CD14-positive monocyte (primary cell): Measurements from ENCODE around the gene CHN2. TPM values are rescaled to one million over a fixed set of nuclear protein-coding genes. Genes with fewer than 3 reads are reported as not detected.

Experiments used
- DNase-seq, 3 donors: peaks; one replicate each; pipeline ENCODE4 v3.0.0-alpha.2; 2011 to 2022
- H2AFZ ChIP-seq: 2 replicates; pipeline ENCODE4 v1.6.0; 2012; ENCODE audit warnings: mild to moderate bottlenecking, low read depth, low read length, inconsistent platforms; ENCODE audit not compliant: insufficient read depth, poor library complexity, severe bottlenecking
- H3K27ac ChIP-seq, 2 donors: 1 replicate in 1 of 2; 2 replicates in 1 of 2; pipeline ENCODE4 v1.5.1; 2012 to 2013; ENCODE audit warnings: low read length in 2 of 2, control low read depth in 1 of 2, inconsistent platforms in 1 of 2, low read depth in 1 of 2, mild to moderate bottlenecking in 1 of 2
- H3K27me3 ChIP-seq, 2 donors: one replicate each; pipeline versions ENCODE4 v1.6.0 to v1.6.1; 2011 to 2013; ENCODE audit warnings: low read length in 2 of 2; ENCODE audit not compliant: control insufficient read depth in 2 of 2, insufficient read depth in 2 of 2
- H3K36me3 ChIP-seq, 2 donors: replicated peaks in 1 of 2; 1 replicate in 1 of 2; 2 replicates in 1 of 2; pipeline versions ENCODE4 v1.5.1 to v1.6.1; 2012 to 2013; ENCODE audit warnings: low read length in 2 of 2, control low read depth in 1 of 2, inconsistent platforms in 1 of 2, mild to moderate bottlenecking in 1 of 2; ENCODE audit not compliant: insufficient read depth in 2 of 2, control insufficient read depth in 1 of 2
- H3K4me1 ChIP-seq, 2 donors: 1 replicate in 1 of 2; 2 replicates in 1 of 2; pipeline versions ENCODE4 v1.5.1 to v1.6.1; 2012 to 2013; ENCODE audit warnings: low read length in 2 of 2, control low read depth in 1 of 2, inconsistent platforms in 1 of 2, mild to moderate bottlenecking in 1 of 2, moderate library complexity in 1 of 2; ENCODE audit not compliant: insufficient read depth in 2 of 2, control insufficient read depth in 1 of 2
- H3K4me2 ChIP-seq: replicated peaks from 2 replicates; pipeline ENCODE3; 2012; ENCODE audit warnings: low read length, moderate library complexity, mild to moderate bottlenecking; ENCODE audit not compliant: poor library complexity, severe bottlenecking; ENCODE audit errors: extremely low read depth
- H3K4me3 ChIP-seq, 3 experiments: fragments of 200-600 bp in 1 of 3; sonication (generic) in 1 of 3; replicated peaks in 1 of 3; 1 replicate in 2 of 3; 2 replicates in 1 of 3; pipeline ENCODE4 v1.5.1; 2011 to 2013; ENCODE audit warnings: low read length in 3 of 3, mild to moderate bottlenecking in 3 of 3, control low read depth in 2 of 3, low read depth in 2 of 3, inconsistent platforms in 1 of 3, moderate library complexity in 1 of 3
- H3K79me2 ChIP-seq: 2 replicates; pipeline ENCODE4 v1.6.0; 2012; ENCODE audit warnings: mild to moderate bottlenecking, control low read depth, inconsistent platforms, low read length, moderate library complexity; ENCODE audit not compliant: insufficient read depth
- H3K9ac ChIP-seq: 2 replicates; pipeline ENCODE4 v1.6.0; 2017; ENCODE audit warnings: low read length, mild to moderate bottlenecking; ENCODE audit not compliant: insufficient read depth, poor library complexity, severe bottlenecking
- H3K9me3 ChIP-seq, 2 donors: replicated peaks in 1 of 2; 1 replicate in 1 of 2; 2 replicates in 1 of 2; pipeline versions ENCODE4 v1.5.1 to v1.6.1; 2012 to 2013; ENCODE audit warnings: low read length in 2 of 2, control low read depth in 1 of 2; ENCODE audit not compliant: control insufficient read depth in 1 of 2, insufficient read depth in 1 of 2
- H4K20me1 ChIP-seq: 2 replicates; pipeline ENCODE4 v1.6.0; 2012; ENCODE audit warnings: mild to moderate bottlenecking, low read length, control low read depth, moderate library complexity; ENCODE audit not compliant: insufficient read depth
- H3K27ac Mint-ChIP-seq, 7 donors: one replicate each; pipeline ENCODE4 v1.8.0; 2020; ENCODE audit warnings: mild to moderate bottlenecking in 7 of 7, mixed read lengths in 7 of 7, moderate library complexity in 6 of 7, inconsistent platforms in 2 of 7
- H3K27me3 Mint-ChIP-seq, 3 donors: one replicate each; pipeline ENCODE4 v1.8.0; 2021 to 2022; ENCODE audit warnings: low read depth in 3 of 3, mild to moderate bottlenecking in 3 of 3, mixed read lengths in 3 of 3, moderate library complexity in 3 of 3, inconsistent platforms in 1 of 3
- H3K36me3 Mint-ChIP-seq, 2 donors: one replicate each; pipeline ENCODE4 v1.8.0; 2020; ENCODE audit warnings: mixed read lengths in 2 of 2, inconsistent platforms in 1 of 2, mild to moderate bottlenecking in 1 of 2
- H3K4me1 Mint-ChIP-seq: one replicate; pipeline ENCODE4 v1.8.0; 2020; ENCODE audit warnings: mild to moderate bottlenecking, mixed read lengths
- H3K4me3 Mint-ChIP-seq, 2 donors: one replicate each; pipeline ENCODE4 v1.8.0; 2020; ENCODE audit warnings: mild to moderate bottlenecking in 2 of 2, mixed read lengths in 2 of 2, moderate library complexity in 1 of 2
- H3K9me3 Mint-ChIP-seq, 7 donors: one replicate each; pipeline ENCODE4 v1.8.0; 2020 to 2022; ENCODE audit warnings: mixed read lengths in 7 of 7, mild to moderate bottlenecking in 6 of 7, moderate library complexity in 6 of 7, inconsistent platforms in 2 of 7
- WGBS: methylation state at CpG from one replicate; pipeline ENCODE4 v1.1.5; 2013; ENCODE audit warnings: missing lambda C conversion rate; ENCODE audit not compliant: insufficient coverage; 5-methylcytosine and 5-hydroxymethylcytosine counted together
- intact Hi-C, 2 donors: fragments of 100-400 bp; cut with micrococcal nuclease; formaldehyde crosslinking; loops; one replicate each; pipeline versions ENCODE4 v1.15.0 to v1.15.1; 2023
- polyA plus RNA-seq, 3 donors: library from polyadenylated mRNA; depleted of rRNA in 1 of 3; unstranded in 2 of 3; stranded (reverse) in 1 of 3; fragments of 300-500 nt in 2 of 3; fragments of >200 nt in 1 of 3; fragmentation: Illumina TruSeq in 2 of 3; gene quantifications; 1 replicate in 2 of 3; 2 replicates in 1 of 3; pipeline ENCODE4 v1.2.3, GENCODE V29; 2012 to 2021
- TF ChIP-seq, protein P1 (sequence below): fragments of 200-600 bp; IDR thresholded peaks from one replicate; pipeline ENCODE4 v1.8.0; 2022; ENCODE audit warnings: antibody characterized with exemption, mild to moderate bottlenecking

Gene CHN2
- polyA plus RNA-seq, 3 donors: 26.6 to 66.5 (median 44.8) TPM

DNA sequence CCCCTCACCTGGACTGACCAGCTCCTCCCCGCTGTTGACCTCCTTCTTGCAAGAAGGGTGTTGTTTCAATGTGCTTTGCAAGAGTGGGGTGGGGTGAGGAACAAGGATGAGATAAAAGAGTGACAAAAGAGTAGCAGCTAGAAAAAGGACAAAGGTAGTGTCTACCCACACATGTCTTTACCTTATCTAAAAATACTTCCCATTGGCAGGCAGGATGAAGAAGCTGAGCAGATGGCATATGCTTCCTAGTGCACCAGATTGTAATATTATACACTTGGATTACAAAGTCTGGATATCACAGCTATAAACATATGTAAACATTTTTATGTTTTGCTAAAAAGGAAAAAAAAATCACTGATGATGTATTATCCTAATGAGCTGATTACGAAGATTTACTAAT lies 34.5 kb downstream of the CHN2 start:
- Histone ChIP-seq H3K4me3 (no peak overlapping the region), H3K4me1 (no peaks in the 10 kb centered on the region), H4K20me1 (peaks cover 67% of the 10 kb centered on the region), H2AFZ (no peak overlapping the region), H3K4me2 (no peak overlapping the region), H3K27me3 (no peaks in the 10 kb centered on the region), H3K36me3 (peaks cover 0 to 6% of the 10 kb centered on the region in 2 donors), H3K9me3 (no peaks in the 10 kb centered on the region), H3K79me2 (no peaks in the 10 kb centered on the region), H3K9ac (no peak overlapping the region), H3K27ac (no peak overlapping the region)
- no CpG with 5 or more reads among the region's 2 CpGs for WGBS
- Mint-ChIP-seq H3K4me3 (no peak overlapping the region), H3K4me1 (no peaks in the 10 kb centered on the region), H3K27me3 (no peaks in the 10 kb centered on the region), H3K9me3 (no peaks in the 10 kb centered on the region), H3K27ac (no peak overlapping the region), H3K36me3 (peaks cover 14 to 20% of the 10 kb centered on the region in 2 donors)
- TF ChIP-seq, protein P1, sequence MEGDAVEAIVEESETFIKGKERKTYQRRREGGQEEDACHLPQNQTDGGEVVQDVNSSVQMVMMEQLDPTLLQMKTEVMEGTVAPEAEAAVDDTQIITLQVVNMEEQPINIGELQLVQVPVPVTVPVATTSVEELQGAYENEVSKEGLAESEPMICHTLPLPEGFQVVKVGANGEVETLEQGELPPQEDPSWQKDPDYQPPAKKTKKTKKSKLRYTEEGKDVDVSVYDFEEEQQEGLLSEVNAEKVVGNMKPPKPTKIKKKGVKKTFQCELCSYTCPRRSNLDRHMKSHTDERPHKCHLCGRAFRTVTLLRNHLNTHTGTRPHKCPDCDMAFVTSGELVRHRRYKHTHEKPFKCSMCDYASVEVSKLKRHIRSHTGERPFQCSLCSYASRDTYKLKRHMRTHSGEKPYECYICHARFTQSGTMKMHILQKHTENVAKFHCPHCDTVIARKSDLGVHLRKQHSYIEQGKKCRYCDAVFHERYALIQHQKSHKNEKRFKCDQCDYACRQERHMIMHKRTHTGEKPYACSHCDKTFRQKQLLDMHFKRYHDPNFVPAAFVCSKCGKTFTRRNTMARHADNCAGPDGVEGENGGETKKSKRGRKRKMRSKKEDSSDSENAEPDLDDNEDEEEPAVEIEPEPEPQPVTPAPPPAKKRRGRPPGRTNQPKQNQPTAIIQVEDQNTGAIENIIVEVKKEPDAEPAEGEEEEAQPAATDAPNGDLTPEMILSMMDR: no peak
- no peak for DNase-seq
- intact Hi-C loops: no loop called here

DNA sequence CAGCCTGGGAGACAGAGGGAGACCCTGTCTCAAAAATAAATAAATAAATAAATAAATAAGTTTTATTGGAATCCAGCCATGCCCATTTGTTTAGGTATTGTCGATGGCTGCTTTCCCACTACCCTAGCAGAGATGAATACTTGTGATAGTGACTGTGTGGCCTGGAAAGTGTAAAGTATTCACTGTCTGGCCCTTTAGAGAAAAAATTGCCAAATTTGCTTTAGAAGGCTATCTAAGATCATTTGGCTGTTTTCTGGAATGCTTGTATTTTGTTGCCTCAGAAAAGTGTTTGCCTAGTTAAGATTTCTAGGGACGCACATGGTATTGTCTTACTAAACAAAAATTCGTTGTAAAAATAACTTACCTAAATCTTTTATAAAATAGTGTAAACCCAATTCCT lies 35.4 kb downstream of the CHN2 start:
- no peaks in the 10 kb centered on the region for H3K27me3 Mint-ChIP-seq
- no peaks in the 10 kb centered on the region for H3K9me3 Mint-ChIP-seq
- Histone ChIP-seq H3K27me3 (no peaks in the 10 kb centered on the region), H4K20me1 (peaks cover 72% of the 10 kb centered on the region), H3K9me3 (no peaks in the 10 kb centered on the region), H3K9ac (no peak overlapping the region), H3K36me3 (peaks cover 0 to 6% of the 10 kb centered on the region in 2 donors), H3K27ac (no peak overlapping the region), H3K4me1 (no peaks in the 10 kb centered on the region), H2AFZ (no peak overlapping the region), H3K4me3 (no peak overlapping the region), H3K79me2 (no peaks in the 10 kb centered on the region), H3K4me2 (no peak overlapping the region)
- 100% methylated on average over 1 of the region's 3 CpGs for WGBS
- no peak overlapping the region for H3K4me3 Mint-ChIP-seq
- TF ChIP-seq, protein P1: no peak
- no peak for DNase-seq
- H3K36me3 Mint-ChIP-seq: peaks cover 15 to 26% of the 10 kb centered on the region in 2 donors
- H3K4me1 Mint-ChIP-seq: no peaks in the 10 kb centered on the region
- intact Hi-C loops: no loop called here
- no peak overlapping the region for H3K27ac Mint-ChIP-seq
